Right lobe of liver (tissue), 4 donors: Measurements from ENCODE around the gene UBE2E2.

Experiments
- POLR2A ChIP-seq: fragments of 450-650 bp; IDR thresholded peaks from one replicate; pipeline ENCODE4 v1.6.1; 2017; ENCODE audit warnings: antibody characterized with exemption, mild to moderate bottlenecking
- TF ChIP-seq, protein P1 (sequence below), 4 donors: fragments of 200-600 bp in 3 of 4; fragments of 450-650 bp in 1 of 4; IDR thresholded peaks; one replicate each; pipeline versions ENCODE4 v1.5.1 to v1.8.0; 2016 to 2022; ENCODE audit warnings: antibody characterized with exemption in 4 of 4, mild to moderate bottlenecking in 2 of 4
- donor health status: DM: no; HTN: no; CAD: no.
- donor health status: DM: no; HTN: no; CAD: no.
- donor health status: DM: no; HTN: yes; CAD: no.

DNA sequence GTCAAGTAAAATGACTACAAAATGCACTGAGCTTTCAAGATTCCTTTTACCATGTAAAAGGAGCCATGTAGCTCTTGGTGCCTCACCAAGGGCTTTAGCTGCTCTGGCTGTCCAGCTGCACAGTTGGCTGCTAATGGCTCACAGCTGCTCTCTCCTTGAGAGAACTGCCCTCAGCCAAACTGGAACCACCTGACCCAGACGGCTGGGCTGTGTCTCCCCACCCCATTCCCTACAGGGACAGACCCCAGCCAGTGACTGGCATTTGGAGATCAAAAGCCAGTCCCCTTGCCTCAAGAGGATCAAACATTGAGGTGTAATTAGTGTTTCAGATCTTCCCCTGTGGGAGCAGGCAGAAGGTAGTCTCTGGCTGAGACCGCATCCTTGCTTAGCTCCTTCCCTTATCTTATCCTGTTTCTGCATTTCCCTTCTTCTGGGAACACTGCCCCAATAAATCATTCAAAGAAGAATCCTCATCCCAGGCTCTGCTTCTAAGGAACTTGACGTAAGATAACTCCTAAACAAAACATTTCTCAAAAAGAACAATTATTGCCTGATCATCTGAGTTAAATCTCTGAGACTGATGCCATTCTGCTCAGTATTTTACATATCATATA lies 28.6 kb upstream of the UBE2E2 start:
- TF ChIP-seq, protein P1, sequence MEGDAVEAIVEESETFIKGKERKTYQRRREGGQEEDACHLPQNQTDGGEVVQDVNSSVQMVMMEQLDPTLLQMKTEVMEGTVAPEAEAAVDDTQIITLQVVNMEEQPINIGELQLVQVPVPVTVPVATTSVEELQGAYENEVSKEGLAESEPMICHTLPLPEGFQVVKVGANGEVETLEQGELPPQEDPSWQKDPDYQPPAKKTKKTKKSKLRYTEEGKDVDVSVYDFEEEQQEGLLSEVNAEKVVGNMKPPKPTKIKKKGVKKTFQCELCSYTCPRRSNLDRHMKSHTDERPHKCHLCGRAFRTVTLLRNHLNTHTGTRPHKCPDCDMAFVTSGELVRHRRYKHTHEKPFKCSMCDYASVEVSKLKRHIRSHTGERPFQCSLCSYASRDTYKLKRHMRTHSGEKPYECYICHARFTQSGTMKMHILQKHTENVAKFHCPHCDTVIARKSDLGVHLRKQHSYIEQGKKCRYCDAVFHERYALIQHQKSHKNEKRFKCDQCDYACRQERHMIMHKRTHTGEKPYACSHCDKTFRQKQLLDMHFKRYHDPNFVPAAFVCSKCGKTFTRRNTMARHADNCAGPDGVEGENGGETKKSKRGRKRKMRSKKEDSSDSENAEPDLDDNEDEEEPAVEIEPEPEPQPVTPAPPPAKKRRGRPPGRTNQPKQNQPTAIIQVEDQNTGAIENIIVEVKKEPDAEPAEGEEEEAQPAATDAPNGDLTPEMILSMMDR (IDR thresholded peaks at IDR 0.05), result no peak
- no peak for TF ChIP-seq POLR2A
